LNCAP (cell line): ENCODE results near the gene B3GNT8.

Experiments
- TF ChIP-seq, protein P1 (sequence below): fragments of 450-650 bp; IDR thresholded peaks from 2 replicates; pipeline ENCODE4 v1.5.1; 2017; ENCODE audit warnings: mild to moderate bottlenecking

The B3GNT8 gene

DNA sequence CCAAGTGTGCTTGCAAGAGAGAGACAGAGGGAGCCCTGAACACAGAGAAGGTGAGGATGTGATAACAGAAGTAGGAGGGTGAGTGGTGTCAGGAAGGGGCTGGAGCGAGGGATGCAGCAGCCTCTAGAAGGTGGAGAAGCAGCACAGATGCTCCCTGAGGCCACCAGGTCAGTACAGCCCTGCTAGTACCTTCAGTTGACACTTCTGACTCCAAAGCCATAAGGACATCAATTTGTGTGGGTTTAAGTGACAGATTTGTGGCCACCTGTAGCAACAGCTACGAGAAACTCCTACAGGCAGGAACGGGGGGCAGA, 22.6 kb upstream of the B3GNT8 start:
- TF ChIP-seq, protein P1, sequence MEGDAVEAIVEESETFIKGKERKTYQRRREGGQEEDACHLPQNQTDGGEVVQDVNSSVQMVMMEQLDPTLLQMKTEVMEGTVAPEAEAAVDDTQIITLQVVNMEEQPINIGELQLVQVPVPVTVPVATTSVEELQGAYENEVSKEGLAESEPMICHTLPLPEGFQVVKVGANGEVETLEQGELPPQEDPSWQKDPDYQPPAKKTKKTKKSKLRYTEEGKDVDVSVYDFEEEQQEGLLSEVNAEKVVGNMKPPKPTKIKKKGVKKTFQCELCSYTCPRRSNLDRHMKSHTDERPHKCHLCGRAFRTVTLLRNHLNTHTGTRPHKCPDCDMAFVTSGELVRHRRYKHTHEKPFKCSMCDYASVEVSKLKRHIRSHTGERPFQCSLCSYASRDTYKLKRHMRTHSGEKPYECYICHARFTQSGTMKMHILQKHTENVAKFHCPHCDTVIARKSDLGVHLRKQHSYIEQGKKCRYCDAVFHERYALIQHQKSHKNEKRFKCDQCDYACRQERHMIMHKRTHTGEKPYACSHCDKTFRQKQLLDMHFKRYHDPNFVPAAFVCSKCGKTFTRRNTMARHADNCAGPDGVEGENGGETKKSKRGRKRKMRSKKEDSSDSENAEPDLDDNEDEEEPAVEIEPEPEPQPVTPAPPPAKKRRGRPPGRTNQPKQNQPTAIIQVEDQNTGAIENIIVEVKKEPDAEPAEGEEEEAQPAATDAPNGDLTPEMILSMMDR = no peak

GRCh38 chr19:41449079-41449864, 22.1 kb upstream of the B3GNT8 start:
- TF ChIP-seq, protein P1 = peak; percentile 74

GRCh38 chr19:41447732-41448332, 20.7 kb upstream of the B3GNT8 start:
- TF ChIP-seq, protein P1 = no peak

DNA sequence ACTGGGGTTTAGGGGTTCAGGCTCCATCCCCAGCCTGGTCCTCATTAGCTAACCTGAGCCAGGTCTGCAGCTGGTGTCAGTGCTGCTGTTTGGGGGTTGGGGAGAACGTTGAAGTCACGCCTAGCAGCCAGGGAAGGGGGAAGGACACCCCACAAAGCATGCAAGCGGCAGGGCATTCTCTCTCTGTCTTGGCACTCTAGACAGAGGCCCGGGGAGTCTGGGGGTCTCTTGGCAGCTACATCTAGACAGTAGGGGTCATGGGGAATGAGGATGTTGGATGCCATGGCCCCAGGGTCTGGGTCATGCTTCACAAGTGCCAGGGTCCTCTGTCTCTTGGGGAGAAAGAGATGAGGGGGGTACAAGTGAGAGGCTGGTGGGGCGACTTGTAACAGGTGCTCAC, 18.4 kb upstream of the B3GNT8 start:
- TF ChIP-seq, protein P1 = no peak

DNA sequence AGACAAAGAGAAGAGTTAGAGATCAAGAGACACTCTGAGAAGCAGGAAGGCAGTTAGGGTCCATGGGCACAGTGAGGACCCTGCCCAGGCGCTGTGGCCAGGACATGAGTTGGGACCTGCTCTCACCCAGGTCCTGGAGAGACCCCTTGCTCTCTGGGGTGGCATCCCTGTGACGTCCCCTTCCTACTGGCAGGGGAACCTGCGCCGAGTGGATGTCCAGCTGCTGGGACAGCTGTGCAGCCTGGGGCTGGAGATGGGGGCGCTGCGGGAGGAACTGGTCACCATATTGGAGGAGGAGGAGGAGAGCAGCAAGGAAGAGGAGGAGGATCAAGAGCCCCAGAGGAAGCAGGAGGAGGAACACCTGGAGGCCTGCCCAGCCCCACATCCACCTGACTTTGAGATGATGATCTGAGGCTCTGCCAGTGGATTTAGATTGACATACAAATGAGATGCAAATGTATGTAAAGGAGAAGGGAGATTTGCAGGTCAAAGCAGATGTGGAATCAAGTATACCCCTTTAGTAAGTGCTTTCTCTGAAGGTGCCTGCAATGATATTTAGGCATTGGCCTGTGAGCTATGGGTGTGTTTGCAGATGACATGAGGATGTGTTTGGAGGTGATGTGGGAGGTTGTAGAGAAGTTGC, 16.8 kb upstream of the B3GNT8 start:
- TF ChIP-seq, protein P1 = no peak

DNA sequence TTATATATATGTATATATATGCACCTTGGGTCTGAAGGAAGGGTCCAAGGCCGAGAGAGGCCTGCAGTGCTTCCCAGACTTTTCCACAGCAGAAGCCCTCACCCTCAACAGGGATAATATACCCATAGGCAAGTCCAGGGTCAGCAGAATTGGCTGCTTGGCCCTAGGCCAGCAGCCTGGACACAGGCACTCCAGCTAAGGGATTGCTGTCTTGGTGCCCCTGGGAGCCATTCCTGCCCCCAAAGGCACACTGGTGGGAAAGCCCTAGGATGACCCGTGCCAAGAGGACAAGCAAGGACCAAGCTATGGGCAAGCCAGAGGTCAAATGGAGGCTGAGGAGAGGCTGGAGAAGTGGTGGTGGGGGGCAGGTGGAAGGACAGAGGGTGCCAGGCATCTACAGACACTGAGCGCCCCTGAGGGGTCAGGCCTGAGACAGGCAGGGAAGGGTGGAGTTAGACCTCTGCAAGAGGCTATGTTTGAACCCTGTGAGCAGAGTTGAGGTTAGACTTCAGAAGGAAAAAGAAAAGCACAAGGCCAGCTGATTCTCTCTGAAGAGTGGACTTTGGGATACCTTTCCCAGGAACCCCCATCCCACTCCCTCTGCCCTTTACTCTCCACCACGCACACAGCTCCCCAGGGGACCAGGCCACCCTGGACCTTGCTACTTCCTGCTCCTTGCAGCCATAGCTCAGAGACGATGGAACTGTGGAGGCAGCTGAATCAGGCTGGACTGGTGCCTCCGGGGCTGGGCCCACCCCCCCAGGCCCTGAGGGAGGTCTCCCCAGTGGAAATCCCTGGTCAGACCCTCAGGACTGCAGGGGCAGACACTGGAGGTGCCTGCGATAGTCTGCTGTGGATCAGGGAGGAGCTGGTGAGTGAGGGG, 15.5 kb upstream of the B3GNT8 start, which contains the start of gene ERICH4:
Gene ERICH4, plus strand, starts transcription at position 684 of the 883 bp plus-strand sequence. Its CDS starts 14 bp downstream, at position 698.
- TF ChIP-seq, protein P1 = no peak

DNA sequence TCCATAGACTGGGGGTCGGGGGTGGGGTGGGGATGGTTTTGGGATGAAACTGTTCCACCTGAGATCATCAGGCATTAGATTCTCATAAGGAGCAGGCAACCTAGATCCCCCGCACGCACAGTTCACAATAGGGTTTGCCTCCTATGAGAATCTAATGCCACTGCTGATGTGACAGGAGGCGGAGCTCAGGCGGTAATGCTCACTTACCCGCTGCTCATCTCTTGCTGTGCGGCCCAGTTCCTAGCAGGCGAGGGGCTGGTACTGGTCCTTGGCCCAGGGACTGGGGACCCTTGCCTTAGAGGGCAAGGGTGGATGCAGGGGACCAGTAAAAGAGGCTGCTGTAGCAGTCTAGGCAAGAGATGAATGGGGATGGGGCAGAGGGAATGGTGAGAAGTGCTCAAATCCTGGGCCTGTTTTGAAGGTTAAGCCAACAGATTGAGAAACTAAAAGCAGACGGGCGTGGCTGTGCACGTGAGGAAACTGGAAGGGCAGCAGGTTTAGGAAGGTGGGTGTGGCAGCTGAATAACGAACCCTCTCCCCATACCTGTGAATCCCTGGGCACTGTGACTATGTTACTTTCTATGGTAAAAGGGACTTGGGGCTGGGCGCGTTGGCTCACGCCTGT, 14.3 kb upstream of the B3GNT8 start:
- TF ChIP-seq, protein P1 = no peak
